Left cardiac atrium (tissue), 4 donors: Measurements from ENCODE around the gene MTMR1. TPM values are rescaled to one million over a fixed set of nuclear protein-coding genes. Genes with fewer than 3 reads are reported as not detected.

Experiments used
- ATAC-seq, 2 donors: fragments of 200-7000 bp; cut with Tn5 transposase; one replicate each; pipeline ENCODE4 v1.9.1; 2020; ENCODE audit warnings: mild to moderate bottlenecking in 2 of 2, moderate library complexity in 2 of 2
- DNase-seq: peaks from one replicate; pipeline ENCODE4 v3.0.0-alpha.2; 2020
- intact Hi-C, 2 donors: fragments of 100-400 bp; cut with DNase I; formaldehyde crosslinking; loops; one replicate each; pipeline versions ENCODE4 v1.14.1 to v1.15.1; 2022 to 2023
- total RNA-seq, 2 donors: library from RNA; stranded (reverse); fragmentation: NEBNext Ultra II Directional; extraction: Animal tissue kit (Norgen Biotek cat#: 25700); gene quantifications; one replicate each; pipeline ENCODE4 v1.2.1, GENCODE V29; 2021
- donor health status: DM: no; HTN: yes; CAD: no.
- donor health status: DM: no; HTN: yes; CAD: no; lungs with severe emphysema.
- donor health status: DM: yes; HTN: yes; CAD: no.
- donor health status: Dilated cardiomyopathy.

MTMR1 gene
- total RNA-seq, 2 donors from 2014 or later, result 19.2 to 22.4 TPM

DNA sequence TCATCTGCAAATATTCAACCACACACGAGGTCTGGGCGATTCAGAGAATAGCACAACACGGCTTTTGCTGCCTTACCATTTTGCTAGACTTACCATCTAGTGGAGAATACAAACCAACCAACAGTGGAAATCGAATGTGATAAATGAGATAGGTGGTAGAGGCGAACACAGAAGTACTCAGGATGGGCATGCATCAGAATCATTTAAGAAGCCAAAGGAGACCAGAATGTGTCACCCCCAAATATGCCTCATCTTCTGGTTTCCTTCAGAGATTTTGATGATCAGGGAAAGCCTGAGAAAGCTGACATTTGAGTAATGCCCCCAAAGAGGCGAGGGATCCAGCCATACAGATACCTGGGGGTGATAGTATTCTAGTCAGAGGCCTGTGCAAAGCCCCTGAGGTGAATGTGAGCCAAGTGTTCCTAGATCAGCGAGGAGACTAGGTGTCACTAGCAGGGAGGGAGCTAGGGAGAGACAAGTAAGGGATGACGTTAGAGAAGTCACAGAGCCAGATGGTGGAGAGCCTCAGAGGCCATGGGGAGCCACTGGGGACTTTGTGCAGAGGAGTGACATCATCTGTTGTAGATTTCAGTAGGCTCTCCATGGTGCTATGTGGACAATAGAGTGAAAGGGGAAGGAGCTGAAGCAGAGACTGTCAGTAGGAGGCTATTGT, 1.7 kb downstream of the MTMR1 start:
- no peak for DNase-seq

DNA sequence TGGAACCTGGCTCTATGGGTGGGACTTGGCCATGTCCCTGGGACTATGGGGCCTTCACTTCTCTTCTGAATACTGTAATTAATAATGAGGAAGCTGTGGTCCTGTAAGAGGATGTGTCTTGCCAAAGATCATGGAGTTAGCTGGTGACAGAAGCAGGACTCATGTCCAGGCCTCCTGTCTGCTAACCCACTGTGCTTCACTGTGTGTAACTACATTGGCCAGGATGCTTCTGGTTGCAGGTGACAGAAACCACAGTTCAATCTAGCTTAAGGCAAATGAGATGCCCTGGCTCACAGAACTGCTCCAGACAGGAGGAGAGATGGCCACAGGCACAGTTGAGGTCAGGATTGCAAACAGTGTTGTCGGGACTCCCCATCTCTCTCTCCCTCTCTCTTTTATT, 3.1 kb downstream of the MTMR1 start:
- DNase-seq, result no peak
- no peak for ATAC-seq
- intact Hi-C loops, result no loop called here

More for the DNA sequence above, 1.7 kb downstream of the MTMR1 start:
- intact Hi-C loops, result no loop called here
- peak in 1 of 2 donors; percentile 17 for ATAC-seq

DNA sequence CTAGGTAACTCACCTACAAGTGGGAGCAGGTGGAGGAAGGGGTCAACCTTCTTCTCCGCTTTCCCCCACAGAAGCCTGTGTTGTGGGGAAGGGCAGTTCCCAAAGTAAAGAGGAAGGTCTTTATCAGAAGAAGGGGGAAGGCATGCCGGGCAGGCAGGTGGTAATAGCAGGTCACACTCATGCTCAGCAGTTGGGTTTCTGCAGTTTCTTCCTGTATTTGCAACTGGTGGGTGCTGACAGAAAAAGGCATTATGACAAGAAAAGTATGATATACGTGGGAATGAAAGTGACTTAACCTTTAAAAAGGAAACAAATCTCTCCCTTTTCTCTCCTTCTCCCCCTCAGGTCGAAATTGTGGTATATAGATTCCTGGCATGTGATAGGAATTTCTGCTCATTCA, 3.7 kb downstream of the MTMR1 start:
- ATAC-seq, result no peak
- no peak for DNase-seq
- intact Hi-C loops, result no loop called here

DNA sequence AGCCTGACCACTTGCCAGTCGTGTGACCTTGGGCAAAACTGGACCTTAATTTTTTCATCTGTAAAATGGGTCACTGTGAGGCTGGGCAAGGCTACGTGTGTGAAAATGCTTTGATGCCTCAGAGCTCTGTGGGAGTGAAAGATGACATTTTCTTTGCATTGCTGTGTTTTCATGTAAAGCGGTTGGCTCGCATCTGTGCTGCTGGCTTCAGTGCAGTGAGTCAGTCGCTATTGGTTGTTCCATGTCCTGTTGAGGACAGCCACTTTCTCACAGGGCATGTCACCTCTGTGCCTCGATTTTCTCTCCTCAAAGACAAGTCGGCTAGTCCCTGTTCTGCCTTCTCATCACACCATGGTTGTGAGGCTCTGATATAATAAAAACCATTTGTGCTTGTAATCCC, 4.4 kb downstream of the MTMR1 start:
- intact Hi-C loops, result no loop called here
- ATAC-seq (no peak), DNase-seq (no peak)

DNA sequence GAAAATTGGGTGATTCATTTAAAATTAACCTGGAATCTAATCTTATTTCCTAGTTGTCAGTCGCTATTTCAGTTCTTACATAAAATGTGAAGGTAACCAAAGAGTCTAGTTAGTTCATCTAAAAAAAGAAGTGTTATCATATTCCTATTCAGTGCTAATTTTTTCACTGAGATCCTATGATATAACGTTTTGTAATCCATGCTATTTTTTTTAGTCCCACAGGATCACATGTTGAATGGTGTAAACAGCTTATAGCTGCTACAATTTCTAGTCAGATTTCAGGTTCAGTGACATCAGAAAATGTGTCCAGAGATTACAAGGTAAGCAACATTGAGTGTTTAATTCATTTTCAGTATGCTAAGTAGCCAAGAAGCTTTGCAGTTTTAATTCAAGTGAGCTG, 5.8 kb downstream of the MTMR1 start:
- ATAC-seq (no peak), DNase-seq (no peak)
- intact Hi-C loops, result no loop called here

DNA sequence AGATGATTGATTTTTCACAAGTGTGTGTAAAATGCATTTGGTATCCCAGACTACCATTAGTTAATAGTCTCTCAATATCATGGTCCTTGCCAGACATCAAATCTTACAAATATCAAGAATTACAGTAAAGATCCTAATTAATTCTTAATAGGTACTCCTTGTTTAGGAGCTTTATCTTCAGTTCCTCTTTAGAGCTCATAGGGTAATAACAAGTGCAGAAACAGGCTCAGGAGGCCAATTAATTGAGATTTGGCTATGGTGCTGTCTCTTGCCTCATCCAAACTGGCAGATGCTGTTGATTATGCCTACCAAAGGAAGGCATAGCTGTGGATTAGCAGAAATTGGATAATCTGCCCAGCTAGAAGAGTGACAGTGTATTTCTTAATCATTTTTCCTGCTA, 6.9 kb downstream of the MTMR1 start:
- no peak for ATAC-seq
- intact Hi-C loops, result no loop called here

DNA sequence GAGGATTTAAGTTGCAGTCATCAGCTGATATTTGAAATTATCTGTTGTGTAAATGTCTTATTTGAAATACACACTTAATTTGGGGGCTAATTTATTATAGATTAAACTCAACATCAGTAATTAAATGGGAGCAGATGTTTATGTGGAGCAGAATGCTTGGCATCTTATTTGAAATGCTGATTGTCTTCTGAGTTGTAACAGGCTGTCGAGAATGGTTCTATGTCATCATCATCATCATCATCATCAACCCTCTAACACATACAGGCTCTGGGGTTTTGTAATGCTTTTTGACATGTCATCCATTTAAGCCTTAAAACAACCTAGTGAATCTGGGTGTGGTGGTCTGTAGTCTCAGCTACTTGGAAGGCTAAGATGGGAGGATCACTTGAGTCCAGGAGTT, 8.2 kb downstream of the MTMR1 start:
- intact Hi-C loops, result no loop called here
- DNase-seq (no peak), ATAC-seq (no peak)

More for the DNA sequence above, 6.9 kb downstream of the MTMR1 start:
- no peak for DNase-seq

DNA sequence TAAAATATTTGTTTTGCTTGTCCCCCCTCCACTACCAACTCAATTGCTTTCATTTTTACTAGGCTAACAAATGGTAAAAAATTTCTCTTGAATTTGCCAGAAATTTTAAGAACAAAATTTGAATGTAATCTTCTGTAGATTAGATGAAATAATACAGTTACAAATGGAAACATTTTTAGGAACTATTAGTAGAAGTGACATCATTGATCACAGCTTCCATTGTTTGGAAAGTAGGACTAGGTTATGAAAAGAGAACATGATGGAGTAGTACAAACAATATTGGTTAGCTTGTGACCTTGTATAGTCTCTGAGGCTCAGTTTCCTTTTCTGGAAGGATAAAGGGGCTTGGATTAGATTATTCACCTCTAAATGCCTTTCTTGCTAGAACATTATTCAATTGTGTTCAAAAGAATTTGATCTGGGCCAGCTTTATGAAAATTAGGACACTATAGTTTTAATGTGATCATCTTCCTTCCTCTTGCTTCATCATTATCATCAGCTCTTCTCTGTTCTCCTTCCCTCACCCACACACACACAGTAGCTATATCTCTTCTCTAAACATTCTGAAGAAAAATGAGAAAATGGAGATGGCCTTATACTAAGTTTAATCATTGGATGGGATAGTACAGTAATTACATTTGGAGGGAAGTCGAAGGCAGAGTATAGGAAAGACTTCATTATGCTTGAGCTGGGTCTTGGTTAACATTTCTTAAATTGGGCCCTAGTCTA, 9.9 kb downstream of the MTMR1 start:
- DNase-seq (no peak), ATAC-seq (no peak)
- intact Hi-C loops, result no loop called here

DNA sequence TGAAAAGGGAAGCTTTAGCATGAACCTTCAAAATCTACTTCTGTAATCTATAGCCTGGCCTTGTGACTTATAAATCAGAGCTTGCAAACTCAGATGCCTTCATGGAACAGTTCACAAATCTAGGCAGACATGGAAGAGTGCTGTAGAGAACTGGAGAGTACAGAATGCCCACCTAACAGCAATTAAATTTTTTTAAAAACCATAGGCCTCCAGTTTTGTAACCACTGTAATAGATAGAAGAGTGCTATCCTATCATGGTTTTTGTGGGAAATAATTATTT, 10.4 kb downstream of the MTMR1 start:
- no peak for DNase-seq
- ATAC-seq, result no peak
- intact Hi-C loops, result no loop called here

DNA sequence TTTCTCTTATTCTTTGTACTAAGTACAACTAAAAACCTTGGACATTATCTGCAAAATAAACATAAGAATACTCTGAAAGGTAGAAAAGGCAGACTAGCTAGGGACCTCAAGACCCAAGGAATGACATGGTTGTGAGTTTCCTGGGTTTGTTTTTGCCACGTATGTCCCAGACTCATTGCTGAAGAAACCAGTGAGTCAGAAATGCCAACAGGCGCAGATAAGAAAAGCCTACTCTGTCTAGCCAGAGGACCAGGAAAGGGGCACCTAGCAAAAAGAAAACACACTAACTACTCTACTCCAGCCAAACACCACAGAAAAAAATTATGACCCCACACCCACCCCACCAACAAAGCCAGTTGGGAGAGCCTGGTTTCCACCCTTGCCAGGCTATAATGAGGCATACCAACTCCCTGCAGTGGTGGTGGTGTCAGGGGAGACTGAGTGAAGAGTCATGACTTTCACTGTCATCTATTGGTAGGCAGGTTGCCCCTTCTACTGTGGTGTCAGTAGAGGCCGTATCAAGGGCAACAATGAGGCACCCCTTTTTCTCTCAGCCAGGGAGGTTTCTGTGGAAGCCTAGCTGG, 10.9 kb downstream of the MTMR1 start:
- intact Hi-C loops, result no loop called here
- DNase-seq (no peak), ATAC-seq (peak in 1 of 2 donors; percentile 44)

DNA sequence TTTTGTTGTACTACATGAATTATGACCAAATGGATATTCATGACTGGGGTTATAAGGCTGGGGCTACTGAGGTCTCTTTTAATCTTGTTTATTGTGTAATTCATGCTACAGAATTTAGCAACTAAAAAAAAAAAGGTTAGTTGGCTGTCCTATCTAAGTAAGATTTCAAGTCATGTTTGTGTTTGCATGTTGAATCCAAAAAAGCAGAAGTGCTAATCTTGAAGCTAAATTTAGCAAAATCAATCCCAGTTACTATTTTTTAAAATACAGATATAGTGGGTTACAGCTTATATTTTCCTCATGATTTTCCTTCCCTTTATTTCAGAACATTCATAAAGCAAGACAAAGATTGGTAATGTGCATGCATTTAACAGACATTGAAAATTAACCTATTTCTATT, 19.4 kb downstream of the MTMR1 start:
- DNase-seq (no peak), ATAC-seq (no peak)
- intact Hi-C loops, result no loop called here

DNA sequence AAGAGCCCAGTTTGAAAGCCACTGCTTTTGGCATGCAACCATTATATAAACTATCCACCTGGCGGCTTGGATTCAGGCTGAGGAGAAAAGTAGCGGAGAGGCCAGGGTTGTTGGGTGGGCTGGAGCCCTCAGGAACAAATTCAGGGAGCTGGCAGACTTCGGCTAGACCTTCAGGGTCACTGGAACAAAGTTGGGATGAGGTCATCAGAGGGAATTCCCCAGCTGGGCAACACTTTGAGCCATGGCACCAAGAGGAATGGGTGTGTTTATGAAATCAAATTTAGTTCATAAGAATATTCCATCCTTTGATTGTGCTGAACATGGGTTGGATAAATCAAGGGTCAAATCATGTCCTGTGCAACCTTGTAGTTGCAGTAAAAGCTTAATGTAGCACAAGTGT, 22.0 kb downstream of the MTMR1 start:
- ATAC-seq, result peak in 1 of 2 donors; percentile 32
- no peak for DNase-seq
- intact Hi-C loops, result no loop called here

DNA sequence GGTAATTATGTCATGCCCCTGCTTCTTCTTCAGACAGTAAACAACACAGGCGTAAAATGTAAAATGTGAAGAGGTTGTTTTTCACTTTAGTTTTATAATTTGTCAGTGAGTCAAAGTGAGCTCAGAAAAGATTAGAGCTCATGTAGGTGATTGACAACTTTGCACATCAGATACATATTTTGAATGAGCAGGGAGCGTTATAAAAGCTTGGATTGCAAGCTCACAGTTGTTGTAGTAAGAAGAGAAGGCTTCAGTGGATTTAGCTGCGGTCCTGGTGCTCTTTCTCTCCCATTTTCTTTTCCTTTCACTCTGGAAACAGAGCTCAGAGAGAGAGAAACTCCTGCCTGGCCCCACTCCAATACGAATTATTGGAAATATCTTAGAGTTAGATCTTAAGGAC, 26.4 kb downstream of the MTMR1 start:
- DNase-seq, result no peak
- intact Hi-C loops, result no loop called here
- no peak for ATAC-seq

DNA sequence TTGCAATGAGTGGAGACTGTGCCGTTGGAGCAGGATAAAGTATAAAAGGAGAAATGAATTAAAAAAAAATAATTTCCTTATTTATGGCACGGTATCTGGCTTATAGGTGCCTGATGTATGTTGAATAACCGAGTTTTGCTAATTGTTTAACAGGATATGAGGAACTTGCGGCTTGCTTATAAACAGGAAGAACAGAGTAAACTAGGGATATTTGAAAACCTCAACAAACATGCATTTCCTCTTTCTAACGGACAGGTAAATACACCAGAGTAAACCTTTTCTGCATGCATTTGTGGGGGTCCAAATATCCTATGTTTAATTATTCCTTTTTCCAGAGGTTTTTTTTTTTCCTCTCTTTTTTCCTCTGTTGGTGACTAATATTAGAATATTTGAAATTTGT, 36.8 kb downstream of the MTMR1 start:
- intact Hi-C loops, result no loop called here
- ATAC-seq (no peak), DNase-seq (no peak)

DNA sequence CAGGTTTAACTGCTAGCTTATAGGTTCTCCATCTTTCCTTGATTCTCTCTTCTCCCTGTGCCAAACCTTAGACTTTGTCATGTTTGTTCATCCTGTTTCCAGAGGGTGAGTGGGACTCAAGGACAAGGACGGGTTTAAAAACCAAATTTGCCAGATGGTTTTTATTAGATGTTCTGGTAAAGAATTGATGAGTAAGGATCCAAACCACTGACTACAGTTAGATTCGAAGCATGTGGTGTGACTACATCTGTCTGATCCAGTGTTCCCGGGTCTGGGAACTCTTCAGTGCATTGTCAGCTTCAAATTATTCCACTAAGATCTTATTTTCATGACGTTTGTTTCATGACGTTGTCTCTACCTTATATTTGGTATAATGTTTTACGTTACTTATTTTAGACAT, 37.5 kb downstream of the MTMR1 start:
- ATAC-seq (no peak), DNase-seq (no peak)
- intact Hi-C loops, result no loop called here

DNA sequence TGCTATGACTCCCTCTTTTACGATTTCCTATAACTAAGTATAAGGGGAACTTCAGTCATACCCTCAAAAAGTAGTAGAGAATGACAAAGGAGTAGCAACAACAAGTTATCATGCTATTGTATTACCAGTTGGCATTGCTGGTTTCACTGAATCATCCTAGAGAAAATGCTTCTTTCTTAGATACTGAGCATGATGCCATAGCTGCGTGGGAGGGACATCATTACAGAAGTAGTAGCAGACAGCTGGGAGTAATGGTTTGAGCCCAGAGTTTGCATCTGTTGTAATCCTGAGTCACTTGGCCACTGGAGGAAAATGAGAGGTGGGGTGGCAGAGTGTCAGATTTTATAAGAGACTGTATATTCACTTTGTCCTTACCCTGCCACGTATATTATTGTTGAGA, 38.6 kb downstream of the MTMR1 start:
- DNase-seq, result peak; percentile 43
- ATAC-seq, result peak in 1 of 2 donors; percentile 69
- intact Hi-C loops, result no loop called here

DNA sequence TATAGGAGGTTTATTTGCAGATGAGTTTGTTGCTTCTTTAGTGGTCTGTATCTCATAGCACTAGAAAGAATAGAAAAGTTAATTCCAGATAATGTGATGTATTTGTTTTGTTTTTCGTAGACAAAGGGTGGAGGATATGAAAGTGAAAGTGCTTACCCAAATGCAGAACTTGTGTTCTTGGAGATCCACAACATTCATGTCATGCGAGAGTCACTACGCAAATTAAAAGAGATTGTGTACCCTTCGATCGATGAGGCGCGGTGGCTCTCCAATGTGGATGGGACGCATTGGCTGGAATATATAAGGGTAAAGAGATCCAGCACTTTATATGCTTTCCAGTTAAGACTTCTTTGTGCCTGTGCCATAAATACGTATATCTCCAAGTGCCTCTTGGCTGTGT, 43.3 kb downstream of the MTMR1 start:
- DNase-seq, result no peak
- no peak for ATAC-seq
- intact Hi-C loops, result no loop called here

DNA sequence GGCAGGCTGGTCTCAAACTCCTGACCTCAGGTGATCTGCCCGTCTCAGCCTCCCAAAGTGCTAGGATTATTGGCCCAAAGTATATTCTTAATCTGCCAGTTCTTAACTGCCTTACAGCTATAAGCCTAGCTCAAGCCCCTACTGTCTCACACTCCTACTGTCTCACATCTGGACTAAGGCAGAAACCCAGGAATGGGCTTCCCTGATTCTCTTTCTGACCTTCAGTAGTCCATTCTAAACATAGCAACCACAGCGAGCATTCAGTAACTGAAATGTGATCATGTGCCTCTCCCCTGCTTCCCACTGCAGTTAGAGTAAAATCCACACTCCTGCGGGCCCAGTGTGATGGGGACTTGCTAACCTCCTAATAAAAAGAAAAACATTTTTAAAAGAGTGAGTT, 58.9 kb downstream of the MTMR1 start:
- DNase-seq (no peak), ATAC-seq (no peak)
- intact Hi-C loops, result no loop called here

DNA sequence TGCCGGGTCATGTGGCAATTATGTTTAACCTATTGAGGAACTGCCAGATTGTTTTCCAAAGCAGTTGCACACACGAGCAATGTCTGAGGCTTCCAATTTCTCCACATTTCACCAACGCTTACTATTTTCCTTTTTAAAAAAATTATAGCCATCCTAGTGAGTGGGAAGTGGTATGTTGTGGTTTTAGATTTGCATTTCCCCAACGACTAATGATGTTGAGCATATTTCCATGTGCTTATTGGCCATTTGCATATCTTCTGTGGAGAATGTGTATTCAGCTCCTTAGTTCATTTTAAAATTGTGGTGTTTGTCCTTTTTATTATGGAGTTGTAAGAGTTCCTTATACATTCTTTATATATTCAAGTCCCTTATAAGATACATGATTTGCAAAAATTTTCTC, 60.2 kb downstream of the MTMR1 start:
- intact Hi-C loops, result no loop called here
- ATAC-seq, result no peak
- no peak for DNase-seq

DNA sequence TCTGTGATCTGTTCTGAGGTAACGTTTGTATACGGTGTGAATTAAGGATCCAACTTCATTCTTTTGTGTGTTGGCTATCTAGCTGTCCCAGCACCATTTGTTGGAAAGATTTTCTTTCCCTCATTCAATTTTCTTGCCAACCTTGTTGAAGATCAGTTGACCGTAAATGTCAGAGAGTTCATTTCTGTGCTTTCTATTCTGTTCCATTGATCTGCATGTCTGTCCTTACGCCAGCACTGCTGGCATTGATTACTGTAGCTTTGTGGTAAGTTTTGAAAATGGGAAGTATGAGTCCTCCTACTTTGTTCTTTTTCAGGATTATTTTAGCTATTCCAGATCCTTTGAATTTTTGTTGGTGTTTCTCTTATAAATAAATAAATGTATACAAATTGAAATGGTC, 60.8 kb downstream of the MTMR1 start:
- DNase-seq, result no peak
- ATAC-seq, result no peak
- intact Hi-C loops, result no loop called here

DNA sequence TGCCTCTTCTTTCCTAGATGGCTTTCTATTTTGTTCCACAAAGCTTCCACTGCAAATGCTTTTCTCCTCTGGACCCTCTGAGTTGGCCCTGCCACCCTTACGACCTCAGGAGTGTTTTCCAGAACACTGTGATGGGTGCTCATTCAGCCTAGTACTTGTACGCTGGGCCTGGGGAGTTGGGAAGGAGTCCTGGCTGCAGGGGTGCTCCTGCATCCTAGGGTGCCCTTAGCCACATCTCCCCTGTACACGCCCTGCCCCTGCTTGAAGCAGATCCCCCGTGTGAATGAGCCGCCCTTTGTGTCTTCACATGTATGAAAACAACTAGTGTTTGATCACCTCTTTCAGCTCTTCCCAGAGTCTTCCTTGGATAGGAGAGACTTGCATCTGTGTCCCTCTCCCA, 64.2 kb downstream of the MTMR1 start:
- ATAC-seq (no peak), DNase-seq (no peak)

More for the DNA sequence above, 64.2 kb downstream of the MTMR1 start:
- intact Hi-C loops, result no loop called here
